ENCODE measurements around the gene ADORA1.
A peak's percentile ranks its signal among the peaks of the same experiment; 100 is the strongest.

ADORA1 gene

GRCh38 chr1:203114202-203114601 lies 13.3 kb upstream of the ADORA1 start:
- Histone ChIP-seq H3K18ac (ENCODE audit: low read depth in 1 of 2, low read length in 2 of 2) (no peak overlapping the region), H2BK5ac (ENCODE audit: low read depth, low read length, poor library complexity, severe bottlenecking) (no peak overlapping the region), H2BK12ac (ENCODE audit: low read length in 2 of 2) (no peak overlapping the region), H4K91ac (ENCODE audit: low read length) (no peak overlapping the region), H2AFZ (ENCODE audit: low read depth, low read length) (no peak overlapping the region), H3K27ac (ENCODE audit: low read length, poor library complexity, severe bottlenecking) (no peak overlapping the region), H2AK5ac (ENCODE audit: low read length, severe bottlenecking) (no peak overlapping the region), H3K14ac (ENCODE audit: low read length in 2 of 2) (no peak overlapping the region), H3K23ac (ENCODE audit: low read length in 2 of 2) (no peak overlapping the region), H3K4ac (ENCODE audit: low read depth in 1 of 2, low read length in 2 of 2) (no peak overlapping the region), H3K9ac (ENCODE audit: low read length) (no peak overlapping the region), H3K4me3 (ENCODE audit: insufficient read depth in 1 of 2, low read depth in 1 of 2, low read length in 2 of 2) (no peak overlapping the region), H3K9me3 (ENCODE audit: control insufficient read depth, low read length) (no peaks in the 10 kb centered on the region), H2BK120ac (ENCODE audit: low read depth, low read length) (no peak overlapping the region), H3K79me1 (replicated peaks; ENCODE audit: low read length, poor library complexity, severe bottlenecking) (no peaks in the 10 kb centered on the region), H3K4me1 (ENCODE audit: control insufficient read depth, insufficient read depth, low read depth, low read length) (peaks cover 6% of the 10 kb centered on the region), H3K4me2 (ENCODE audit: low read length, poor library complexity, severe bottlenecking) (no peak overlapping the region), H4K8ac (ENCODE audit: low read length) (no peak overlapping the region), H3K27me3 (ENCODE audit: control insufficient read depth in 1 of 2, insufficient read depth in 1 of 2, low read length in 2 of 2) (peaks cover 64 to 87% of the 10 kb centered on the region in 2 experiments), H3K36me3 (ENCODE audit: control insufficient read depth in 1 of 2, insufficient read depth in 2 of 2, low read depth in 1 of 2, low read length in 2 of 2) (no peaks in the 10 kb centered on the region), H2BK15ac (ENCODE audit: low read depth, poor library complexity, severe bottlenecking) (no peak overlapping the region)
- 67% methylated on average over 6 of the region's 7 CpGs for WGBS
- no peak for DNase-seq

GRCh38 chr1:203116091-203116820 lies 11.3 kb upstream of the ADORA1 start:
- no peak overlapping the region for H4K91ac ChIP-seq (ENCODE audit: low read length)
- H3K9ac ChIP-seq (ENCODE audit: low read length) = no peak overlapping the region
- no peak overlapping the region for H3K4ac ChIP-seq (ENCODE audit: low read depth in 1 of 2, low read length in 2 of 2)
- no peak for DNase-seq
- H2BK15ac ChIP-seq (ENCODE audit: low read depth, poor library complexity, severe bottlenecking) = no peak overlapping the region
- H2AFZ ChIP-seq (ENCODE audit: low read depth, low read length) = no peak overlapping the region
- H2AK5ac ChIP-seq (ENCODE audit: low read length, severe bottlenecking) = no peak overlapping the region
- no peak overlapping the region for H2BK120ac ChIP-seq (ENCODE audit: low read depth, low read length)
- H3K18ac ChIP-seq (ENCODE audit: low read depth in 1 of 2, low read length in 2 of 2) = no peak overlapping the region
- no peak overlapping the region for H2BK5ac ChIP-seq (ENCODE audit: low read depth, low read length, poor library complexity, severe bottlenecking)
- H3K9me3 ChIP-seq (ENCODE audit: control insufficient read depth, low read length) = no peaks in the 10 kb centered on the region
- no peaks in the 10 kb centered on the region for H3K79me1 ChIP-seq (replicated peaks; ENCODE audit: low read length, poor library complexity, severe bottlenecking)
- H3K4me1 ChIP-seq (ENCODE audit: control insufficient read depth, insufficient read depth, low read depth, low read length) = peaks cover 8% of the 10 kb centered on the region
- H3K4me2 ChIP-seq (ENCODE audit: low read length, poor library complexity, severe bottlenecking) = no peak overlapping the region
- no peak overlapping the region for H3K14ac ChIP-seq (ENCODE audit: low read length in 2 of 2)
- no peak overlapping the region for H2BK12ac ChIP-seq (ENCODE audit: low read length in 2 of 2)
- no peaks in the 10 kb centered on the region for H3K36me3 ChIP-seq (ENCODE audit: control insufficient read depth in 1 of 2, insufficient read depth in 2 of 2, low read depth in 1 of 2, low read length in 2 of 2)
- H3K27me3 ChIP-seq (ENCODE audit: control insufficient read depth in 1 of 2, insufficient read depth in 1 of 2, low read length in 2 of 2) = peaks cover 47 to 82% of the 10 kb centered on the region in 2 experiments
- no peak overlapping the region for H3K4me3 ChIP-seq (ENCODE audit: insufficient read depth in 1 of 2, low read depth in 1 of 2, low read length in 2 of 2)
- no peak overlapping the region for H3K23ac ChIP-seq (ENCODE audit: low read length in 2 of 2)
- H4K8ac ChIP-seq (ENCODE audit: low read length) = no peak overlapping the region
- WGBS = 74% methylated on average over 7 of the region's 10 CpGs
- H3K27ac ChIP-seq (ENCODE audit: low read length, poor library complexity, severe bottlenecking) = no peak overlapping the region

- WGBS = 38% methylated on average over 27 of the region's 35 CpGs
These were observed 9.6 kb upstream of the ADORA1 start for GRCh38 chr1:203117611-203118575.

More at GRCh38 chr1:203117611-203118575, 9.6 kb upstream of the ADORA1 start:
- no peak overlapping the region for H2BK120ac ChIP-seq (ENCODE audit: low read depth, low read length)
- peak; percentile 65 for DNase-seq
- no peak overlapping the region for H2BK12ac ChIP-seq (ENCODE audit: low read length in 2 of 2)
- peaks cover 44 to 73% of the 10 kb centered on the region in 2 experiments for H3K27me3 ChIP-seq (ENCODE audit: control insufficient read depth in 1 of 2, insufficient read depth in 1 of 2, low read length in 2 of 2)
- no peaks in the 10 kb centered on the region for H3K79me1 ChIP-seq (replicated peaks; ENCODE audit: low read length, poor library complexity, severe bottlenecking)
- peak overlapping the region in 1 of 2 experiments; percentile 31 for H3K4me3 ChIP-seq (ENCODE audit: insufficient read depth in 1 of 2, low read depth in 1 of 2, low read length in 2 of 2)
- peak overlapping the region in 1 of 2 experiments; percentile 53 for H3K23ac ChIP-seq (ENCODE audit: low read length in 2 of 2)
- no peak overlapping the region for H3K14ac ChIP-seq (ENCODE audit: low read length in 2 of 2)
- no peak overlapping the region for H2BK15ac ChIP-seq (ENCODE audit: low read depth, poor library complexity, severe bottlenecking)
- no peak overlapping the region for H4K8ac ChIP-seq (ENCODE audit: low read length)
- no peak overlapping the region for H3K27ac ChIP-seq (ENCODE audit: low read length, poor library complexity, severe bottlenecking)
- H3K9me3 ChIP-seq (ENCODE audit: control insufficient read depth, low read length) = no peaks in the 10 kb centered on the region
- no peak overlapping the region for H4K91ac ChIP-seq (ENCODE audit: low read length)
- H2AFZ ChIP-seq (ENCODE audit: low read depth, low read length) = no peak overlapping the region
- H3K9ac ChIP-seq (ENCODE audit: low read length) = peak overlapping the region; percentile 25
- H3K36me3 ChIP-seq (ENCODE audit: control insufficient read depth in 1 of 2, insufficient read depth in 2 of 2, low read depth in 1 of 2, low read length in 2 of 2) = no peaks in the 10 kb centered on the region
- H3K18ac ChIP-seq (ENCODE audit: low read depth in 1 of 2, low read length in 2 of 2) = no peak overlapping the region
- peak overlapping the region; percentile 3 for H2AK5ac ChIP-seq (ENCODE audit: low read length, severe bottlenecking)
- H3K4me1 ChIP-seq (ENCODE audit: control insufficient read depth, insufficient read depth, low read depth, low read length) = peaks cover 8% of the 10 kb centered on the region
- peak overlapping the region in 1 of 2 experiments; percentile 13 for H3K4ac ChIP-seq (ENCODE audit: low read depth in 1 of 2, low read length in 2 of 2)
- peak overlapping the region; percentile 38 for H3K4me2 ChIP-seq (ENCODE audit: low read length, poor library complexity, severe bottlenecking)
- no peak overlapping the region for H2BK5ac ChIP-seq (ENCODE audit: low read depth, low read length, poor library complexity, severe bottlenecking)
